HG03103 (cell line): ENCODE measurements around the gene ADORA2B.
A peak's percentile ranks its signal among the peaks of the same experiment; 100 is the strongest.
"Not testable (repeated sequence)": the region's sequence is repeated elsewhere in the genome, so short reads cannot be mapped to it uniquely, and the experiment has no call there.

Experiments used
- ATAC-seq: cut with Tn5 transposase; IDR thresholded peaks from one replicate; pipeline ENCODE4 v1.9.1; 2021; ENCODE audit warnings: low read depth; ENCODE audit not compliant: unreplicated experiment

Gene ADORA2B

GRCh38 chr17:15977894-15978293, 33.0 kb downstream of the ADORA2B start:
- no peak for ATAC-seq

DNA sequence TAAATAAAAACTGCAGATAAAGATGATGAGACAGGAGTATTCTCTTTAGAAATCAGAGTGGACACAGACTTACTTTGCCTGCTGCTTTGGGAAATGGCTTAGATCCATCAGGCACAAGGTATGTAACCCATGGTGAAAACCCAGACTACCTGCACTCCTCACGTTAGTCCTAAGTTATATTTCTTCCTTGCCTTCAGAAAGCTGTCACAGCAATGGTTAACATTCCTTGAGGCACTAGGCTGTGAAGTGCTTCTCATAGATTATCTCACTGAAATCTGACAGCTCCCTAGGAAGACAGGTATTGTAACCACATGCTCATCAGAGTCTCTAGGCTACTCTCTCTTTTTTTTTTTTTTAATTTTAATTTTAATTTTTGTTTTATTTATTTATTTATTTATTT, 33.7 kb downstream of the ADORA2B start:
- no peak for ATAC-seq

- ATAC-seq = not testable (repeated sequence)
Observed at GRCh38 chr17:15979013-15979412, 34.1 kb downstream of the ADORA2B start.

DNA sequence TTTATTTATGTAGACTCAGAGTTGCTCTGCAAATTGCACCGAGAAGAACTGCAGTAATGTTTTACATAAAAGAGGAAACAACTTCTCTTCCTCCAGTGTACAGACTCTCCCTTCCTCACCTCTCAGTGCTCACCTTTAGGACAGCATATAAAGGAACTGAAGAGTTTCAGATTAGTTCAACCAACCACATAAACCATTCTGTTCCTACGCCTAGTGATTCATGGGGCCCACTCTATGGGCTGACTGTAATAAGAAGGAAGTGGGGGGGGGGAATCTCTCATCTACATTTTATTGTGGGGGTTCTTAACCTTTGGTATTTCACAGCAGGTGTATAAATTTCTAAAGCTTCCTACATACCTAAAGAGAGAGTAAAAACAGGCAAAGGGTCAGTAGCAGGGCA, 36.3 kb downstream of the ADORA2B start:
- ATAC-seq = peak; percentile 92

DNA sequence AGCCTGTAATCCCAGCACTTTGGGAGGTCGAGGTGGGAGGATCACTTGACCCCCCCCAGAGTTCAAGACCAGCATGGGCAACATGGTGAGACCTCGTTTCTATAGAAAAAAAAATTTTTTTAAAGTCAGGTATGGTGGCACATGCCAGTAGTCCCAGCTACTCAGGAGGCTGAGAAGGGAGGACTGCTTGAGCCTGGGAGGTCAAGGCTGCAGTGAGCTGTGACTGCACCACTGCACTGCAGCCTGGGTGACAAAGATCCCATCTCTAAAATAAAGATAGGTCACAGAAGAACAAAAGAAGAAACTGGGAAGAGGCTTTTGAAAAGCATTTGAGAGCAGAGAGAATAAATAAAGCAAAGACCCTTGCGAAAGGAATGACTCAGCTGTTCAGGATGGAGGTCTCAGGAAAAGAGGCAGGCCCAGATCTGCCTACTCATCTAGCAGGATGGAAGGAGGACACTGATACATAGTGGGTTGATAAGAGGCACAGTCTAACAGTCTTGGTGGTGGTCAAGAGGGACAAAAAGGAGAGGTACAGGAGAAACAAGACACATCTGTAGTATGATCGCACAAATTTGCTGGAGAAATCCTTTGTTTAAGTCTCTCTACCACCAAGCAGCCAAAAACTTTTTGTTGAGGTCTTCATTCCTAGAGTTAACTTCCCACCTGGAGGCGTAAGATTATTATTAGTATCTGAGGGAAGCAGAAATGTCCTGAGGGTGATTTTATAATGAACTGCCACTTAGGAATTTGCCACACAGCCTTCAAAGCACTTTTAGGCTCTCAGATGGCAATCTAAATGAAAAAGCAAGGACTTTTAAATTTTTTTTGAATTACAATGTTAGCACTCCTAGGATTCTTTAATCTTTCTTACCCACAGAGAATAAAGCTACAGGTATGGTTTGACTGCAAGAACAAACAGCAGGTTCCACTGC, 37.0 kb downstream of the ADORA2B start:
- ATAC-seq = no peak

GRCh38 chr17:15996322-15996721, 51.4 kb downstream of the ADORA2B start:
- ATAC-seq = no peak

GRCh38 chr17:15998031-15998562, 53.2 kb downstream of the ADORA2B start:
- no peak for ATAC-seq

DNA sequence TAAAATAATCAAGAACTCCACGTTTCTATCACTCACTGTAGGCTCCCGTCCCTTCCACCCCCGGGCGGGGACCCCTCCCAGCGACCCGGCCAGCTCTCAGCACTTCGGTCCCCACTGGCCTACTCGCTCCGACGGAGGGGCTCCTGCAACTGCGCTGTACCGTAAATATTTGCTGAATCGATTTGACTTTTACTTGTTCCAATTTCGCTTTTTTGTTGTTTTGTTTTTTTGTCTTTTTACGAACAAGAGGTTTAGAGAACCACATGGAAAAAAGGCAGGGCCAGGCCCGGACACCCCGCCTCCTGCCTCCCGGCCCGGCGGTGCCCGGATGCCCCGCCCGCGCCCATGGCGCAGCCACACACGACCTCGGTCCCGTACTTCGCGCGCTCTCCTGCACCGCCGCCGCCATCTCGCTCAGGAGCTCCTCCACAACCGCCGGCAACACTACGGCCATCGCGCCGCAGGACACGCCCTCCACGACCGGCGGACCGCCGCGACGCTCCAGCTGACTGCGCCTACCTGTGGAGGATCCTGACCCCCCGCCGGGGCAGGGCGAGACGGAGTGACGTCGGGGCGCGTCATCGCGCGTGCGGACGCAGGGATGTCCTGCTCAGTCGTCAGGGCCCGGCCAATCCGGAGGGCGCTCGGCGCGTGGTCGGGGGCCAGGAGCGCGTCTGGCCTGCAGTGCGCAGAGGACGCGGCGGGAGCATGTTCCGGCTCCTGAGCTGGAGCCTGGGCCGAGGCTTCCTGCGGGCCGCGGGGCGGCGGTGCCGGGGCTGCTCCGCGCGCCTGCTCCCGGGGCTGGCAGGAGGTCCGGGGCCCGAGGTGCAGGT, 54.4 kb downstream of the ADORA2B start, which contains the start of the genes TTC19 and ZSWIM7:
TSS of gene TTC19 (plus strand) at position 684 of the 833 bp plus-strand sequence. CDS start at position 709, 25 bp downstream.
TSS of gene ZSWIM7 (minus strand) at position 564 of the 833 bp plus-strand sequence. CDS start at position 454, 110 bp downstream.
- ATAC-seq = peak; percentile 90

DNA sequence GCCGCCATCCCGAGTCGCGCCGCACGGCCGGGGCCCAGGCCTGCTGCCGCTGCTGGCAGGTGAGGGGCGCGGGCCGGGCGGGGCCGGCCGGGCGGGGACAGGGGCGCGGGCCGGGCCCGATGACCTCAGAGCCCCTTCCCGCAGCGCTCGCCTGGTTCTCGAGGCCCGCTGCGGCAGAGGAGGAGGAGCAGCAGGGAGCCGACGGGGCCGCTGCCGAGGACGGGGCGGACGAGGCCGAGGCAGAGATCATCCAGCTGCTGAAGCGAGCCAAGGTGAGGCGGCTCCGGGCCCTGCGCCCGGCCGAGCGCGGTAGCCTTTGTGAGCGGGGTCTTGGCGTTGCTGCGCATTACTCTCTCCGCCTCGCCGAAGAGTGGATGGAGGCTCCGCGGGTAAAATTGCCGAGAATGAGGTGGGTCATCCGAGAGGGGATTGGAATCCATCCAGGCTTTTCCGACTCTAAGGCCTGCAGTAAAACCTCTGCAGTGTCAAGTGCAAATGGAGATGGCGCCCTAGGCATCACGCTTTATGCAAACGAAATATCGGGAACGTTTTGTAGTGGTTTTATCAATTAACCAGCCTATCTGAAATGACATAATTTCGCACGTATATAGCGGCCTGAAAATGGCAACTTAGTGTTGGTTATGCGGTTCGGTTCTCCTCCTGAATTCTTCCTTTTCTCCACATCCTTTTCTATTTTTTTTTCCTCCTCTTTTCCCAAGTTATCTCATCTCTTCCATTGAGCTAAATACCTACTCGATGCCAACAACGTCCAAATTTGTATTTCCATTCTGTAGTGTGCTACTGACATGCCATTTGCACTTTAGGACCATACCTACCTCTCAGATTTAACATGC, 55.3 kb downstream of the ADORA2B start:
- ATAC-seq = peak; percentile 30

GRCh38 chr17:16001226-16001897, 56.4 kb downstream of the ADORA2B start:
- ATAC-seq = no peak

DNA sequence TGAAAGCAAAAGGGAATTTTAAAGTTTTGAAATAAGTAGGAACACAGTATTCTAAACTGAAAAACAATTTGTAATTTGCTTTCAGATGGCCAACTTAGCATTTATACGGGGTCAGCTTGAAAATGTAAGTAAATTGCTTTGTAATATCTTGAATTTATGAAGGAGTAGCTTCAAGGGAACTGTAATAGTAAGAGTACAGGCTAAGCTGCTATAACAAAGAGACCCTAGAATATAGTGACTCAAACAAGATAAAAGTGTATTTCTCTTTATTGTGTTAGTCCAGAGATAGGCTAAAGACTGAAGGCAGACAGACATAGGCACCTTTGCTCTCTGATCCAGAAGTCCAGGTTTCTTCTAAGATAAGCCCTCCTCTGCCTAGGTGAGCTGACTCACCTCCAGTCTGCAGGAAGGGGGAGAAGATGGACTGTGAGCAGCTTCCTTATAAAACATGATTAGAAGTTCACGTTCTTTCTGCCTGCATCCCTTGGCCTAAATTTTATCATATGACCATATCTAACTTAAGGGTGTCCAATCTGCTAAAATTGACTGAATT, 57.9 kb downstream of the ADORA2B start:
- ATAC-seq = no peak

GRCh38 chr17:16003841-16004240, 58.9 kb downstream of the ADORA2B start:
- no peak for ATAC-seq

- ATAC-seq = no peak
Observed at GRCh38 chr17:16005636-16006035, 60.7 kb downstream of the ADORA2B start.

GRCh38 chr17:16007439-16007838, 62.5 kb downstream of the ADORA2B start:
- no peak for ATAC-seq

GRCh38 chr17:16013943-16014407, 69.0 kb downstream of the ADORA2B start:
- no peak for ATAC-seq

DNA sequence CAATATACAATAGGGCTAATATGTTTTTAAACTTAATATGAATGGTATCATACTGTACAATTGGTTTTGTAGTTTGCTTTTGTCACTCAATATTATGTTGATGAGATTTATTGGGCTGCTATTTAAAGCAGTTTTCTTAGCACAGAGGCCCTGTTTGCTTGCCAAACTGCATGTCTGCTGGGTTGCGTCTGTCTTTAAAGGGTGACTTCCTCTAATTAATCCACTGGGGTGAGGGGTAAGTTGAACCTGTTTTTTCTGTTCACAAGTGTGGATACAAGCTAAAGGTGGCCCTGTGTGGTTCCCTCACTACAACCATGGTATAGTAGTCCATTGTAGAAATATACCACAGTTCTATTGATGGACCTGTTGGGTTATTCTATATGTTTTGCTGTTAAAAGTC, 74.4 kb downstream of the ADORA2B start:
- no peak for ATAC-seq

DNA sequence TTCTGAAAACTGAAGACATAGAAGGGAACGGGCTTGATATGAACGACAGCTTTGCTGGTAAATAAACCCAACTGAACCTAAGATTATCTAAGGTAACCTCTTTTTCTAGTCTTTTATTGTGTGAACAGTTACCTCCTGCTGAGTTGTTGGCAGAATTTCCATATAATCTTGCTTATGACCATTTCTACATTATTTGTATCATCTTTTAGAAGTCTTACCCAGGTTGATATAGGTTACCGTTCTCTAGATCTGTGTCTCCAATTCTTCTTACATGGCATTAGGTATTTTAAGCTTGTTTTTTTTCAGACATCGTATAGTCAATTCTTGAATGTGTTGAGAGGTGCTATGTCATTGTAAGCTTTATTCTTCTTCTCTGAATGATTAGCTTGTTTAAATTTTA, 79.0 kb downstream of the ADORA2B start:
- no peak for ATAC-seq

GRCh38 chr17:16025202-16025601, 80.3 kb downstream of the ADORA2B start:
- ATAC-seq = no peak
